ENCODE data around the gene GALM. TPM values are rescaled to one million over a fixed set of nuclear protein-coding genes. Genes with fewer than 3 reads are reported as not detected.

Gene GALM
- total and polyA plus RNA-seq, 2 donors (not counting 3 experiments of a cell fraction or from before 2014, with no cell fraction given), result 4.8 to 6.1 TPM

- Histone ChIP-seq H3K79me2 (ENCODE audit: control insufficient read depth, insufficient read depth, low read length) (peaks cover 3% of the 10 kb centered on the region), H3K36me3 (ENCODE audit: control insufficient read depth in 2 of 2, extremely low read depth in 1 of 2, insufficient read depth in 2 of 2, low read length in 2 of 2) (peaks cover 2 to 3% of the 10 kb centered on the region in 2 experiments), H3K4me2 (ENCODE audit: insufficient read depth, low read length) (no peak overlapping the region), H3K27ac (ENCODE audit: insufficient read depth, low read depth, low read length) (no peak overlapping the region), H2AFZ (ENCODE audit: low read depth, low read length) (no peak overlapping the region), H4K20me1 (replicated peaks; ENCODE audit: control insufficient read depth, extremely low read depth, insufficient read depth, low read length) (no peaks in the 10 kb centered on the region), H3K4me1 (ENCODE audit: control insufficient read depth, extremely low read depth, insufficient read depth, low read length) (peaks cover 6% of the 10 kb centered on the region), H3K9ac (replicated peaks; ENCODE audit: extremely low read depth, insufficient read depth, low read length) (no peak overlapping the region), H3K9me1 (replicated peaks; ENCODE audit: control insufficient read depth, extremely low read depth, insufficient read depth, low read length) (no peaks in the 10 kb centered on the region), H3K4me3 (replicated peaks in 1 of 3; ENCODE audit: insufficient read depth in 1 of 3, low read depth in 1 of 3, low read length in 3 of 3) (no peak overlapping the region), H3K27me3 (ENCODE audit: control insufficient read depth in 2 of 2, insufficient read depth in 2 of 2, low read length in 2 of 2) (no peaks in the 10 kb centered on the region), H3K9me3 (replicated peaks; ENCODE audit: control insufficient read depth, insufficient read depth, low read length) (no peaks in the 10 kb centered on the region)
- POLR2A ChIA-PET, result interaction anchor here (2.4 kb wide), 1 partner anchor 32 kb away, joined by 11 read pairs; the partner anchor contains the start of gene SRSF7
- no peak for TF ChIP-seq POLR2AphosphoS5 (IDR thresholded peaks at IDR 0.05; ENCODE audit: insufficient read depth, low read depth, low read length)
- no peak for TF ChIP-seq JUN (IDR thresholded peaks at IDR 0.05; ENCODE audit: borderline replicate concordance, insufficient read depth, insufficient read length, low read depth)
- no peak for TF ChIP-seq GATA2 (IDR thresholded peaks at IDR 0.05; ENCODE audit: insufficient read depth, insufficient read length, low read depth, low read length)
- TF ChIP-seq MAX (IDR thresholded peaks at IDR 0.05; ENCODE audit: insufficient read depth, insufficient read length), result no peak
- no peak for TF ChIP-seq POLR2A (IDR thresholded peaks at IDR 0.05; ENCODE audit: low read depth, low read length)
- no peak for TF ChIP-seq EZH2 (IDR thresholded peaks at IDR 0.05; ENCODE audit: borderline replicate concordance, low read depth, low read length, severe bottlenecking)
- no peak for TF ChIP-seq CTCF (IDR thresholded peaks at IDR 0.05; ENCODE audit: extremely low read depth in 1 of 2, insufficient read depth in 1 of 2, low read depth in 1 of 2, low read length in 2 of 2)
- no peak for TF ChIP-seq FOS (IDR thresholded peaks at IDR 0.05; ENCODE audit: borderline replicate concordance, insufficient read depth, low read length)
- TF ChIP-seq MYC (IDR thresholded peaks at IDR 0.05; ENCODE audit: low read depth, low read length), result no peak
- DNase-seq (ENCODE audit: low read depth, low spot score) (no peak), FAIRE-seq (no peak)
- dilution Hi-C loops (cut with MboI; ENCODE audit: extremely low pct_ligation_motif_present, low sequenced_read_pairs) (no loop called here), intact Hi-C loops (cut with micrococcal nuclease) (no loop called here)
- CTCF ChIA-PET, result no interaction called here
- BruUV-seq (replicated peaks), result no TSS peak
These were observed 117.7 kb downstream of the GALM start for GRCh38 chr2:38783586-38783985.

Other genes with a start within 250 kb of the GALM start
- 56.2 and 61.1 TPM in 2 replicates for gene HNRNPLL, start 63.2 kb upstream of the GALM start, total RNA-seq
- gene HNRNPLL, start 63.2 kb upstream of the GALM start, polyA plus RNA-seq, result 15.1 and 19.8 TPM in 2 replicates
- 202 and 204 TPM in 2 replicates for gene SRSF7, start 85.2 kb downstream of the GALM start, total RNA-seq
- 118 and 165 TPM in 2 replicates for gene SRSF7, start 85.2 kb downstream of the GALM start, polyA plus RNA-seq
- 14.4 and 19.7 TPM in 2 replicates for gene GEMIN6, start 112.1 kb downstream of the GALM start, total RNA-seq
- 4.7 and 6.0 TPM in 2 replicates for gene GEMIN6, start 112.1 kb downstream of the GALM start, polyA plus RNA-seq
- gene DHX57, start 209.8 kb downstream of the GALM start, total RNA-seq, result 22.9 and 28.2 TPM in 2 replicates
- 7.8 and 8.7 TPM in 2 replicates for gene DHX57, start 209.8 kb downstream of the GALM start, polyA plus RNA-seq
- gene MORN2, start 209.9 kb downstream of the GALM start, total RNA-seq, result 15.0 and 16.7 TPM in 2 replicates
- gene MORN2, start 209.9 kb downstream of the GALM start, polyA plus RNA-seq, result 6.8 and 11.6 TPM in 2 replicates
- gene ARHGEF33, start 223.8 kb downstream of the GALM start, total RNA-seq, result 0.12 and 0.18 TPM in 2 replicates
- 0.03 and 0.15 TPM in 2 replicates for gene ARHGEF33, start 223.8 kb downstream of the GALM start, polyA plus RNA-seq

Measured in endothelial cell of umbilical vein (primary cell).